NCI-H128 (cell line): ENCODE results near the gene CRACR2B.

ENCODE experiments used
- DNase-seq: peaks from one replicate; lab custom pipeline; 2025; ENCODE audit not compliant: unreplicated experiment; lab: John Stamatoyannopoulos, UW

Gene CRACR2B

GRCh38 chr11:837189-837989 lies 9.7 kb downstream of the CRACR2B start:
- DNase-seq = no peak

GRCh38 chr11:837990-838307 lies 10.2 kb downstream of the CRACR2B start:
- no peak for DNase-seq

GRCh38 chr11:838441-839279 lies 10.9 kb downstream of the CRACR2B start:
- DNase-seq = no peak

DNA sequence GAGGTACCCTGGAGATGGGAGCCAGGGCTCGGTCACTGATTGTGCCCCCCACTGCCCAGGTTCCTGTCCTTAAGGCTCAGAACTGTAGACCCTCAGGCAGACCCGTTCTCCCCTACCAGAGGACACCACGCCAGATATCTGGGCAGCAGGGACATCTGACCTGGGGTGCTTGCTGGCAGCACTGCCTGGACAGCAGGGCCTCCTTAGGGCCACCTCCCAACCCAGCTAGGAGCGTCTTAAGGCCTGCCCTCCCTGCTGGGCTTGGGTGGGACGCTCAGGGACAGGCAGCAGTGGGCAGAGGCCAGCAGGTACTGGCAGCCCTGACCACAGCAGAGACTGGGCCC lies 11.5 kb downstream of the CRACR2B start:
- DNase-seq = no peak

DNA sequence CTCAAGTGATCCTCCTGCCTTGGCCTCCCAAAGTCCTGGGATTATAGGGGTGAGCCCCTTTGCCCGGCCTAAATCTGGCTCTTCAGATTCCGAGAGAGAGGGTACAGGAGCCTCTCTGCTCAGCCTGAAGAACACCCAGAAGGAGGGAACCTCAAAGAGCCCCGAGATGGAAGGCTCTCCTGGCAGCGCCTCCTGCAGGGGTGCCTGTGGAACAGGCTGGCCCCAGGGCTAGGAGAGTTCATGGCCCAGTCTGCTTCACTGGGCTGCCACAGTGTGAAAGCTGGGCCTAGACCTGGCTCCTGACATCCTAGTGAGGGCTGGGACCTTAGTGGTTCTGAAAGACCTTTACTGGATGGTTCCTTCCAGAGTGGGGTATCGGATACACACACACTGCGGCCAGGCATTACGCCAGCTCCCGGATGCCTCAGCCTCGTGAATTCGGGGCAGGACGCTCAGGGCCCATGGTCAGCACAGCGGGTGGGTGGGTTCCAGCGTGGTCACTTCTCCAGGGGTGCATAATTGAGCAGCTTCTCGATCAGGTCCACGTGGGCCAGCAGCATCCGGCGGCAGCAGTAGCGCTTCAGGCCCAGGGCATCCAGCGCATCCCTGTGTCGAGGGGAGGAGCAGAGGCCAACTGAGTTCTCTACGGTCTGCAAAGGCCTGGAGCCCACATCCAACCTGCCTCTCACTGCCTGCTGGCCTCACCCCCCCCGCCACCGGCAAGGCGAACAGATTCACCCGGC lies 12.3 kb downstream of the CRACR2B start:
- no peak for DNase-seq

GRCh38 chr11:841981-842369 lies 14.3 kb downstream of the CRACR2B start:
- DNase-seq = no peak

DNA sequence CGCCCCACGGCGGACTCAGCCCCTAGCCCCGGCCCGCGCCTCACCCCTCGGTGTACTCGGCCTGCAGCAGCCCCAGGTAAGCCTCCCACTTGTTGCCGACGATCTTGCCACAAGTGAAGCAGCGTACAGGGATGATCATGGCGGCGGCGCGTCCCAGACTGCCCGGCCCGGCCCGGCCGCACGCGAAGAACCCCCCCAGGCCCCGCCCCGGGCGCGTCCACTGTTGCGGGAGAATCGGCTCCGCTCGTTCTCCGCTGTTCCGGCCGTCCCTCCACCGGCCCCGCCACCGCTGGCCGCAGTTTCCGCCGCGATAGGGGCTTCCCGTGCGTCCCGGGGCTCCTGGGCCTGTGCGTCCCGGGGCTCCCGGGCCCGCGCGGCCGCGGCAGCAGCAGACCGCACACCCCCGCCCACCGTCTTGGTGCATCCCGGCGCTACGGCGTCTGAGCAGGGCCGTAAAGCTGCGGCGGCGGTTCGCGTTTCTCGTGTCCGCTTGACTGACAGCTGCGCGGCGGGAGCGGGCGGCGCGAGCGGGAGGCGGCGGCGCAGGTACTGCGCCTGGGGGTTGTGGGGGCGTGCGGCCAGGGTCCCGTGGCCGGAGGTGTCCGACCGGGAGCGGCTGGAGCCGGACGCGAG lies 14.8 kb downstream of the CRACR2B start, which contains the start of the genes POLR2L and TSPAN4:
POLR2L (minus strand) TSS at position 160 of the 633 bp plus-strand sequence; CDS start at position 139, 21 bp downstream.
TSPAN4 (plus strand) TSS at position 483 of the 633 bp plus-strand sequence. CDS start 7,453 bp downstream, outside the sequence.
- DNase-seq = peak; percentile 80

- no peak for DNase-seq
Measured at GRCh38 chr11:843086-843734, 15.5 kb downstream of the CRACR2B start.

DNA sequence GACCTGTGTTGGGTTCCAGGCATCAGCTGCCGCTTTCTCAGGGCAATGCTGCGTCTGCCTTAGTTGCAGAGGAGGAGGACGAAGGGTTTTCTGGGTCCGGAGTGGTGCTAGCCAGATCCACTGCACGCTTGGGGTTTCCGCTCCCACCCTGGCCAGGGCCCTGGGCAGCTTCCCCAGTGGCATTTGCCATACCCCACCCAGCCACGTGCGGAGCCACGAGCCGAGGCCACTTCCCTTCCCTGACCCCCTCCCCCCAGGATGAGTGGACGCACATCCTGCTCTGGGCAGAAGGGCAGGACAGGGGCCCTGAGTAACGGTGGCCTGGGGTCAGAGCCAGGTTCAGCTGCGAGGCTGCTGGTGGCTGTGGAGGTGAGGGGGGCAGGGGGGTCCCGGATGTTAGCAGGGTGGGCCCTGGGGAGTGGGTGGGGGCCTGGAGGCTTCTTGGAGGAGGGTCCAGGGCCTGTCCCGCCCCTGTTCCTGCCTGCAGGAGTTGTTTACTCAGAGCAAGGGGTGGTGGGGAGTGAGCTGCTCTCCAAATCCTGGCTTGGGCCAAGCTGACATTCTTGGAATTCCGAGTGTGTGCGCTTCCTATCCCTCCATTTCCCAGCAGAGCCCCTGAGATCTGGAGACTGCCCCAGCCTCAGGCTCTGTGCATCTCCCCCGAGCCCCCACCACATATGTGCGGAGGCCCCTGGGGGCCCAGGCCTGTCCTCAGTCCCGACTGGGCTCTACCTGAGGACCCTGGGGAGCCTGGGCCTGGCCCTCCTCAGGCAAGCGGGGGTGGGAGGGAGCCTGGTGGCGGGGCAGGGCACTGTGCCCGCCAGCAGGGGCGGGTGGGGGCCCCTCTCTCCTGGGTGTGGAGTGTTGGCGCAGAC lies 16.3 kb downstream of the CRACR2B start:
- DNase-seq = no peak

- DNase-seq = no peak
Measured at GRCh38 chr11:844693-845644, 17.2 kb downstream of the CRACR2B start.

DNA sequence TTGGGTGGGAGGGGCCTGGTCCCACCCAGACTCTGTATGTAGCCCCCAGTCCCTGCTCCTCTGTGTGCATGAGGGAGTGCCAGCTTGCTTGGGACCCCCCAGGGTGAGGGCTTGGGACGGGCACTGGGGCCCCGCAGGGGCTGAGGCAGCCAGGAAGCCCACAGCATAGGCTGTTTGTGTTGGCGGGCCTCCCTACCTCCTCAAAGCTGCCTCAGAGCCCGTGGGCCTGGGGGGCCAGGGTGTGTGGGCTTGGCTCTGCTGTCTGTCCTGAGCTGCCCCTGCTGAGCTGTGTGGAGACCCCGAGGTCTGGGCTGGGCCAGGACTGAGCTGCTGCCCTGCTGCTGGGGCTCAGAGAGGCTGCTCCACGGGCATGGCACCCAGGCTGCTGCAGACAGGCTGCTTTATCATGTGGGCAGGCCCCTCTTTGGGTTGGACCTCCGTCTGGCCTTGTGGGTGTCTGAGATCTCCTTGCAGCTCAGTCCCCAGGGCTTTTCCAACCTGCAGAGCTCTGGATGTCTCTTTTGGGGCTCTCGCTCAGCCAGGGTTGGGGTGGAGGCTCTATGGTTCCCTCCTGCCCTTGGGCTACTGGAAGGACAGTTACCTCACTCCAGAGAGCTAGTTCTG lies 18.3 kb downstream of the CRACR2B start:
- no peak for DNase-seq

DNA sequence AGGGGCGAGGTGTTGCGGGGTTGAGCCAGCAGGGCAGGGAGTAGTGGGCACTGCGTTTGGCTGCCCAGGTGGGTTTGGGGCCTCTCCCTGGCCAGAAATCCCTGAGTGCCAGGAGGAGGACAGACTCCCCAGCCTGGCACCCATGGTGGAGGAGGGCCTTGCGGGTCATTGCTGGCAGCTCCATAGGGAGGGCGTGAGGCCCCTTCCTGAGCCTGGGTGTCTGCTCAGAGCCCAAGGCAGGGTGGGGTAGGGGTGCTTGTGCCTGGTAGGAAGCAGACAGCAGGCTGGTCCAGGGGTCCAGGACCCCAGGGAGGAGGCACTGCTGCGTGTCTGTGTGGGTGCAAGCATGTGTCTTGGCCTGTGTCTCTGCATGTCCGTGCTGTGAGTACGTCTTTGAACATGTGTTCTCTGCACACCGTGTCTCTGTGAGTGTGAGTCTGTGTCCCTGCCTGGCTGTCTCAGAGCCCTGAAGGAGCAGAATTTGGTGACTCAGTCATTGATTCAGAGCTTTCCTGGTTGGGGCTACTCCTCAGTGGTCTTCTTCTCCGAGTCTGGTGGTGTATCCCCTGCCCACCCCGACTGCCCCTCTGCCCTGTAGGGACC lies 18.9 kb downstream of the CRACR2B start:
- DNase-seq = no peak

- DNase-seq = no peak
Measured at GRCh38 chr11:847876-848275, 20.2 kb downstream of the CRACR2B start.

- DNase-seq = no peak
Measured at GRCh38 chr11:848380-848931, 20.7 kb downstream of the CRACR2B start.

- DNase-seq = peak; percentile 35
Measured at GRCh38 chr11:849104-849824, 21.5 kb downstream of the CRACR2B start.

GRCh38 chr11:849951-850774 lies 22.4 kb downstream of the CRACR2B start:
- no peak for DNase-seq
